H1 (cell line): Measurements from ENCODE around the gene EIF4A2. TPM values are rescaled to one million over a fixed set of nuclear protein-coding genes. Genes with fewer than 3 reads are reported as not detected.

Source experiments
- CTCF ChIA-PET: fragments of 300-600 bp; sonication (Branson Sonifier 250); formaldehyde crosslinking; loops from one replicate; lab custom pipeline; 2021; ENCODE audit not compliant: partially characterized antibody; lab: Charles Lee
- POLR2A ChIA-PET: fragments of 300-600 bp; sonication (Branson Sonifier 250); formaldehyde crosslinking; loops from one replicate; lab custom pipeline; 2021; ENCODE audit warnings: inconsistent platforms; ENCODE audit not compliant: partially characterized antibody; lab: Charles Lee
- DNase-seq, 2 experiments: peaks; one replicate each; pipeline versions ENCODE4 v3.0.0 to v3.0.0-alpha.2; 2010 to 2022; ENCODE audit warnings: low spot score in 2 of 2, low read depth in 1 of 2, mixed read lengths in 1 of 2
- FAIRE-seq: peaks from 2 replicates; lab custom pipeline; 2011; peaks lifted over from hg19 to GRCh38; lab: Jason Lieb, UNC
- H2AFZ ChIP-seq: 2 replicates; pipeline ENCODE4 v1.8.1; 2012; ENCODE audit warnings: low read length, inconsistent platforms
- H2AK5ac ChIP-seq: 2 replicates; pipeline ENCODE4 v1.6.1; 2013; ENCODE audit warnings: low read depth, low read length
- H2BK120ac ChIP-seq: replicated peaks from 2 replicates; pipeline ENCODE3; 2013; ENCODE audit warnings: low read depth, low read length, inconsistent platforms
- H2BK12ac ChIP-seq: 2 replicates; pipeline ENCODE4 v1.6.1; 2013; ENCODE audit warnings: low read depth, low read length
- H2BK15ac ChIP-seq: 2 replicates; pipeline ENCODE4 v1.6.1; 2013; ENCODE audit warnings: low read length
- H2BK20ac ChIP-seq: 2 replicates; pipeline ENCODE4 v1.6.1; 2013; ENCODE audit warnings: low read length
- H2BK5ac ChIP-seq: 2 replicates; pipeline ENCODE4 v1.6.1; 2013; ENCODE audit warnings: low read depth, low read length
- H3K14ac ChIP-seq: 2 replicates; pipeline ENCODE4 v1.6.1; 2013; ENCODE audit warnings: inconsistent platforms; ENCODE audit not compliant: insufficient read length
- H3K18ac ChIP-seq: 2 replicates; pipeline ENCODE4 v1.6.1; 2013; ENCODE audit warnings: low read length; ENCODE audit errors: extremely low read depth
- H3K23ac ChIP-seq: 2 replicates; pipeline ENCODE4 v1.6.1; 2013; ENCODE audit warnings: inconsistent platforms; ENCODE audit not compliant: insufficient read length
- H3K23me2 ChIP-seq: 2 replicates; pipeline ENCODE4 v1.6.1; 2013; ENCODE audit warnings: low read depth, low read length
- H3K27ac ChIP-seq: 2 replicates; pipeline ENCODE4 v1.6.1; 2011; ENCODE audit warnings: low read depth, low read length, inconsistent platforms
- H3K27me3 ChIP-seq, 4 experiments: replicated peaks in 1 of 4; 1 replicate in 1 of 4; 2 replicates in 3 of 4; pipeline versions ENCODE4 v1.6.1 to v1.8.1; 2011 to 2013; ENCODE audit warnings: low read length in 3 of 4, mild to moderate bottlenecking in 3 of 4, inconsistent platforms in 2 of 4, mixed read lengths in 2 of 4, moderate library complexity in 1 of 4; ENCODE audit not compliant: control insufficient read depth in 3 of 4, insufficient read depth in 3 of 4; ENCODE audit errors: extremely low read depth in 1 of 4
- H3K36me3 ChIP-seq, 4 experiments: 2 replicates each; pipeline versions ENCODE4 v1.6.1 to v1.8.1; 2011 to 2013; ENCODE audit warnings: mild to moderate bottlenecking in 4 of 4, low read length in 3 of 4, moderate library complexity in 2 of 4, control low read depth in 1 of 4, inconsistent platforms in 1 of 4; ENCODE audit not compliant: insufficient read depth in 4 of 4, control insufficient read depth in 2 of 4
- H3K4ac ChIP-seq: replicated peaks from 2 replicates; pipeline ENCODE3; 2013; ENCODE audit warnings: low read length, low read depth, mixed read lengths, inconsistent platforms; ENCODE audit not compliant: insufficient read length
- H3K4me1 ChIP-seq, 4 experiments: replicated peaks in 1 of 4; 1 replicate in 1 of 4; 2 replicates in 3 of 4; pipeline versions ENCODE4 v1.6.1 to v1.8.1; 2011 to 2013; ENCODE audit warnings: low read length in 3 of 4, inconsistent platforms in 2 of 4, mixed read lengths in 1 of 4; ENCODE audit not compliant: insufficient read depth in 4 of 4, control insufficient read depth in 3 of 4
- H3K4me2 ChIP-seq, 2 experiments: 2 replicates each; pipeline versions ENCODE4 v1.6.1 to v1.8.1; 2011 to 2013; ENCODE audit warnings: low read depth in 2 of 2, low read length in 2 of 2, control low read depth in 1 of 2, inconsistent platforms in 1 of 2, mild to moderate bottlenecking in 1 of 2; ENCODE audit not compliant: insufficient read depth in 1 of 2
- H3K4me3 ChIP-seq, 4 experiments: fragments of 200-600, 300-600 bp in 1 of 4; sonication (generic), shearing (Covaris generic), sonication (Bioruptor Twin) in 1 of 4; 2 replicates each; pipeline versions ENCODE4 v1.5.1 to v1.8.1; 2011 to 2016; ENCODE audit warnings: low read length in 4 of 4, low read depth in 3 of 4, control low read depth in 2 of 4, inconsistent platforms in 2 of 4, mild to moderate bottlenecking in 2 of 4, mixed read lengths in 1 of 4, moderate library complexity in 1 of 4; ENCODE audit not compliant: insufficient read depth in 2 of 4; ENCODE audit errors: extremely low read depth in 1 of 4
- H3K56ac ChIP-seq: replicated peaks from 2 replicates; pipeline ENCODE3; 2013; ENCODE audit warnings: low read depth, mild to moderate bottlenecking, mixed read lengths, low read length, inconsistent platforms; ENCODE audit not compliant: insufficient read length
- H3K79me1 ChIP-seq: 2 replicates; pipeline ENCODE4 v1.6.1; 2013; ENCODE audit warnings: low read depth, low read length, control low read depth
- H3K79me2 ChIP-seq, 2 experiments: 2 replicates each; pipeline versions ENCODE4 v1.6.1 to v1.8.1; 2012 to 2013; ENCODE audit warnings: low read length in 2 of 2, mild to moderate bottlenecking in 2 of 2, inconsistent platforms in 1 of 2; ENCODE audit not compliant: insufficient read depth in 2 of 2, control insufficient read depth in 1 of 2
- H3K9ac ChIP-seq, 4 experiments: replicated peaks in 1 of 4; 1 replicate in 1 of 4; 2 replicates in 3 of 4; pipeline versions ENCODE4 v1.6.1 to v1.8.1; 2011 to 2013; ENCODE audit warnings: low read depth in 3 of 4, low read length in 3 of 4, control low read depth in 2 of 4, mild to moderate bottlenecking in 2 of 4, moderate library complexity in 2 of 4, inconsistent platforms in 1 of 4; ENCODE audit errors: extremely low read depth in 1 of 4
- H3K9me3 ChIP-seq, 2 experiments: 2 replicates each; pipeline versions ENCODE4 v1.6.1 to v1.8.1; 2012 to 2013; ENCODE audit warnings: mild to moderate bottlenecking in 2 of 2, moderate library complexity in 2 of 2, control low read depth in 1 of 2, inconsistent platforms in 1 of 2, low read depth in 1 of 2, low read length in 1 of 2, mixed read lengths in 1 of 2; ENCODE audit not compliant: insufficient read depth in 2 of 2
- H4K20me1 ChIP-seq, 2 experiments: replicated peaks in 1 of 2; 2 replicates each; pipeline versions ENCODE3 to v1.8.1; 2011 to 2013; ENCODE audit warnings: inconsistent platforms in 2 of 2, low read length in 2 of 2, mild to moderate bottlenecking in 1 of 2; ENCODE audit not compliant: insufficient read depth in 2 of 2, control insufficient read depth in 1 of 2
- H4K5ac ChIP-seq: 2 replicates; pipeline ENCODE4 v1.6.1; 2013; ENCODE audit warnings: low read length, low read depth, mixed read lengths, inconsistent platforms; ENCODE audit not compliant: insufficient read length
- H4K8ac ChIP-seq: 2 replicates; pipeline ENCODE4 v1.8.0; 2013; ENCODE audit warnings: mild to moderate bottlenecking, moderate library complexity, low read length, inconsistent platforms; ENCODE audit not compliant: insufficient read depth; ENCODE audit errors: extremely low read depth
- H4K91ac ChIP-seq: replicated peaks from 2 replicates; pipeline ENCODE3; 2013; ENCODE audit warnings: low read length, mixed read lengths, inconsistent platforms; ENCODE audit not compliant: insufficient read length
- ASH2L ChIP-seq: fragments of 200-600, 300-600 bp; sonication (generic); IDR thresholded peaks from one replicate; pipeline ENCODE4 v1.7.1; 2017; ENCODE audit warnings: low read length
- ATF2 ChIP-seq: IDR thresholded peaks from 2 replicates; pipeline ENCODE4 v1.6.1; 2012; ENCODE audit warnings: low read length, inconsistent platforms
- CBX8 ChIP-seq: fragments of 300-800, 300-1000 bp; sonication (generic); IDR thresholded peaks from 2 replicates; pipeline ENCODE4 v1.7.1; 2016; ENCODE audit warnings: low read depth, low read length, borderline replicate concordance
- CEBPB ChIP-seq: IDR thresholded peaks from 2 replicates; pipeline ENCODE4 v1.6.1; 2012; ENCODE audit warnings: low read depth, low read length
- CHD1 ChIP-seq: IDR thresholded peaks from 2 replicates; pipeline ENCODE4 v1.6.1; 2012; ENCODE audit warnings: low read depth, low read length, improper control_type of control experiment
- GABPA ChIP-seq: IDR thresholded peaks from 2 replicates; pipeline ENCODE4 v1.6.1; 2011; ENCODE audit warnings: mild to moderate bottlenecking, low read length, moderate library complexity, borderline replicate concordance; ENCODE audit not compliant: insufficient read depth
- MAFK ChIP-seq: IDR thresholded peaks from 2 replicates; pipeline ENCODE4 v1.6.1; 2012; ENCODE audit warnings: low read depth, mild to moderate bottlenecking, improper control_type of control experiment, low read length
- RXRA ChIP-seq: IDR thresholded peaks from 2 replicates; pipeline ENCODE4 v1.6.1; 2011; ENCODE audit warnings: low read depth, mild to moderate bottlenecking, low read length, moderate library complexity; ENCODE audit not compliant: insufficient read depth
- SAP30 ChIP-seq: fragments of 300-600 bp; sonication (generic); IDR thresholded peaks from 2 replicates; pipeline ENCODE4 v1.7.1; 2012; ENCODE audit warnings: low read length, moderate library complexity, mild to moderate bottlenecking, inconsistent platforms; ENCODE audit not compliant: insufficient read depth, insufficient replicate concordance
- SIRT6 ChIP-seq: IDR thresholded peaks from one replicate; pipeline ENCODE4 v1.7.1; 2012; ENCODE audit warnings: low read length, inconsistent platforms
- SRF ChIP-seq: IDR thresholded peaks from 2 replicates; pipeline ENCODE4 v1.6.1; 2011; ENCODE audit warnings: mild to moderate bottlenecking, low read depth, low read length, moderate library complexity
- WGBS, 2 experiments: shearing (Covaris generic) in 1 of 2; methylation state at CpG; one replicate each; pipeline versions ENCODE4 v1.1.6 to v1.1.7; 2013 to 2015; ENCODE audit warnings: low lambda C conversion rate in 2 of 2, mixed read lengths in 2 of 2, inconsistent platforms in 1 of 2, low coverage in 1 of 2, missing lambda C conversion rate in 1 of 2; ENCODE audit not compliant: insufficient replicate concordance in 2 of 2, insufficient coverage in 1 of 2, insufficient read length in 1 of 2; ENCODE audit errors: extremely low coverage in 1 of 2, missing lambda C conversion rate in 1 of 2; 5-methylcytosine and 5-hydroxymethylcytosine counted together
- polyA plus RNA-seq, 7 experiments: library from polyadenylated mRNA; depleted of rRNA in 3 of 7; stranded (reverse) in 5 of 7; unstranded in 2 of 7; fragments of >200 nt in 5 of 7; fragments of 200-250 nt in 2 of 7; gene quantifications; 1 replicate in 5 of 7; 2 replicates in 1 of 7; 4 replicates in 1 of 7; pipeline versions ENCODE4 v1.2.1 to v1.2.3, GENCODE V29; 2011 to 2013; ENCODE audit warnings: missing spikeins in 2 of 7, mixed read lengths in 2 of 7
- total RNA-seq: library from RNA; stranded (reverse); fragmentation: NEBNext Ultra II Directional; extraction: Animal tissue kit (Norgen Biotek cat#: 25700); gene quantifications from 2 replicates; pipeline ENCODE4 v1.2.1, GENCODE V29; 2021
- TF ChIP-seq, protein P1 (sequence below): IDR thresholded peaks from 2 replicates; pipeline ENCODE4 v1.6.1; 2011; ENCODE audit warnings: low read depth, mild to moderate bottlenecking, low read length; ENCODE audit not compliant: insufficient read depth

The EIF4A2 gene
- total and polyA plus RNA-seq, 2 of the 8 experiments (the other 6 are each of a cell fraction or from before 2014, with no cell fraction given), result 527 to 604 TPM

DNA sequence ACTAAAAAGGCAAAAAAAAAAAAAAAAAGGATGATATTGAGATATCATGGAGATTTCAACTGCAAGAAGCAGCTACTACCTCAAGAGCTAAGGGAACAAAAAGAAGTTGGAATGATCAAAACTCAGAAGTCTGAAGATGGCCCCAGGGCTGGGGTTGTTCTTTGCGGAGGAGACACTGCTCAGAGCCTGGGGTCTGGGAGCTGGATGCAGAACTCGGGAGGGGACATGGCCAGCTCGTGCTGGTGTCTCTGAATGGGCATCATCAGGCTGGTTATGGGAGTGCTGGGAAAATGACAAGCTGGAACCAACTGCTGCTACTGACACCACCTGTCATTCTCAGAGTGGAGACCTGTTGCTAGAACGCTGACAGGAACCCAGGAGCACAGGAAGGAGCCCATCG lies 45.0 kb downstream of the EIF4A2 start:
- Histone ChIP-seq H2BK20ac (no peak overlapping the region), H3K4me1 (peaks cover 7 to 23% (median 18%) of the 10 kb centered on the region in 4 experiments), H3K9ac (no peak overlapping the region), H3K4me3 (no peak overlapping the region), H3K9me3 (no peaks in the 10 kb centered on the region), H4K5ac (no peak overlapping the region), H3K79me2 (no peaks in the 10 kb centered on the region), H3K56ac (no peak overlapping the region), H2BK5ac (no peak overlapping the region), H3K27me3 (peaks cover 0 to 38% (median 29%) of the 10 kb centered on the region in 4 experiments; a peak in 6 of 7 replicates), H3K14ac (no peak overlapping the region), H3K23me2 (peaks cover 15% of the 10 kb centered on the region; the same call in 1 of the 2 replicates), H3K36me3 (no peaks in the 10 kb centered on the region), H3K18ac (no peak overlapping the region), H3K4ac (no peak overlapping the region), H4K91ac (no peak overlapping the region), H2BK120ac (no peak overlapping the region), H2AK5ac (no peak overlapping the region), H3K27ac (no peak overlapping the region), H3K23ac (no peak overlapping the region), H2BK12ac (no peak overlapping the region), H4K20me1 (no peaks in the 10 kb centered on the region), H2AFZ (no peak overlapping the region), H2BK15ac (no peak overlapping the region), H4K8ac (no peak overlapping the region; the same call in 1 of the 2 replicates), H3K79me1 (no peaks in the 10 kb centered on the region; the same call in 1 of the 2 replicates), H3K4me2 (no peak overlapping the region; a peak in 1 of 4 replicates)
- FAIRE-seq (no peak), DNase-seq (no peak)
- CTCF ChIA-PET, result interaction anchor here (0.6 to 0.9 kb wide), 3 partner anchors 231 to 489 kb away, joined by 3 to 4 read pairs (median 3); no protein-coding TSS in a partner anchor
- 75% methylated on average over 5 of the region's 5 CpGs; no CpG with 5 or more reads in 1 of the 2 experiments for WGBS, 2 experiments
- POLR2A ChIA-PET, result interaction anchor here (0.6 to 7.4 kb wide), 7 partner anchors 10 to 221 kb away, joined by 3 to 73 read pairs (median 4); partner anchors contain the start of gene EIF4A2
- TF ChIP-seq RXRA, result no peak
- no peak for TF ChIP-seq CHD1
- TF ChIP-seq SRF, result no peak
- no peak for TF ChIP-seq SAP30
- TF ChIP-seq CBX8, result no peak
- TF ChIP-seq, protein P1, sequence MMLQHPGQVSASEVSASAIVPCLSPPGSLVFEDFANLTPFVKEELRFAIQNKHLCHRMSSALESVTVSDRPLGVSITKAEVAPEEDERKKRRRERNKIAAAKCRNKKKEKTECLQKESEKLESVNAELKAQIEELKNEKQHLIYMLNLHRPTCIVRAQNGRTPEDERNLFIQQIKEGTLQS, result no peak
- no peak for TF ChIP-seq MAFK
- TF ChIP-seq ATF2, result no peak
- no peak for TF ChIP-seq ASH2L
- no peak for TF ChIP-seq GABPA
- no peak for TF ChIP-seq CEBPB
- TF ChIP-seq SIRT6, result no peak
